HepG2 (cell line): ENCODE results near the gene PRM3. TPM values are rescaled to one million over a fixed set of nuclear protein-coding genes. Genes with fewer than 3 reads are reported as not detected.
A peak's percentile ranks its signal among the peaks of the same experiment; 100 is the strongest.

Experiments used
- ATAD3A ChIP-seq: sonication (generic); formaldehyde crosslinking; IDR thresholded peaks from 2 replicates; pipeline ENCODE4 v1.4.0; 2020; ENCODE audit warnings: missing genetic modification reagents
- HES4 ChIP-seq: sonication (generic); formaldehyde crosslinking; IDR thresholded peaks from 2 replicates; pipeline ENCODE4 v1.9.0; 2021; ENCODE audit warnings: mild to moderate bottlenecking, missing genetic modification reagents, borderline replicate concordance
- HIVEP1 ChIP-seq: sonication (generic); formaldehyde crosslinking; IDR thresholded peaks from 2 replicates; pipeline ENCODE4 v1.4.0; 2020; ENCODE audit warnings: mild to moderate bottlenecking, missing genetic modification reagents
- HOXA3 ChIP-seq: sonication (generic); formaldehyde crosslinking; IDR thresholded peaks from 2 replicates; pipeline ENCODE4 v1.5.0; 2020; ENCODE audit warnings: missing genetic modification reagents
- KMT2B ChIP-seq: IDR thresholded peaks from 2 replicates; pipeline ENCODE4 v1.6.1; 2016; ENCODE audit warnings: missing genetic modification reagents, missing compliant biosample characterization
- NFATC3 ChIP-seq: sonication (generic); formaldehyde crosslinking; IDR thresholded peaks from 2 replicates; pipeline ENCODE4 v1.5.1; 2020; ENCODE audit warnings: mild to moderate bottlenecking, missing genetic modification reagents
- SYNCRIP ChIP-seq: fragments of 200-400 bp; formaldehyde crosslinking; IDR thresholded peaks from 2 replicates; pipeline ENCODE4 v1.6.1; 2018; ENCODE audit warnings: mild to moderate bottlenecking, low read depth, low read length; ENCODE audit not compliant: insufficient read depth
- ZNF333 ChIP-seq: sonication (generic); formaldehyde crosslinking; IDR thresholded peaks from 2 replicates; pipeline ENCODE4 v1.4.0; 2020; ENCODE audit warnings: mild to moderate bottlenecking, missing genetic modification reagents, borderline replicate concordance
- ZNF350 ChIP-seq: sonication (generic); formaldehyde crosslinking; IDR thresholded peaks from 2 replicates; pipeline ENCODE4 v1.4.0; 2020; ENCODE audit warnings: mild to moderate bottlenecking, low read depth, missing genetic modification reagents, borderline replicate concordance
- ZNF563 ChIP-seq: sonication (generic); formaldehyde crosslinking; IDR thresholded peaks from 2 replicates; pipeline ENCODE4 v1.8.0; 2022; ENCODE audit warnings: mild to moderate bottlenecking, moderate library complexity, missing genetic modification reagents
- ZNF709 ChIP-seq: sonication (generic); formaldehyde crosslinking; IDR thresholded peaks from 2 replicates; pipeline ENCODE4 v1.5.0; 2020; ENCODE audit warnings: mild to moderate bottlenecking, missing genetic modification reagents
- ZNF792 ChIP-seq: IDR thresholded peaks from 2 replicates; pipeline ENCODE4 v1.6.1; 2016
- polyA plus RNA-seq, 8 experiments: library from polyadenylated mRNA; depleted of rRNA in 3 of 8; stranded (reverse) in 7 of 8; unstranded in 1 of 8; fragments of >200 nt; fragmentation: Illumina TruSeq in 4 of 8; extraction: Trizol in 4 of 8; gene quantifications; 2 replicates each; pipeline versions ENCODE4 v1.2.1 to v1.2.3, GENCODE V29; 2011 to 2016; ENCODE audit warnings: low read depth in 4 of 8, missing spikeins in 1 of 8, mixed read lengths in 1 of 8; ENCODE audit not compliant: insufficient read depth in 1 of 8
- total RNA-seq, 5 experiments: library from RNA; depleted of rRNA; stranded (reverse); fragments of >200 nt; fragmentation: Illumina TruSeq; extraction: Trizol; gene quantifications; 2 replicates each; pipeline ENCODE4 v1.2.3, GENCODE V29; 2016; ENCODE audit warnings: low read depth in 1 of 5
- TF ChIP-seq, protein P1 (sequence below): sonication (generic); formaldehyde crosslinking; IDR thresholded peaks from 2 replicates; pipeline ENCODE4 v1.4.0; 2020; ENCODE audit warnings: mild to moderate bottlenecking, missing genetic modification reagents
- TF ChIP-seq, protein P2 (sequence below): sonication (generic); formaldehyde crosslinking; IDR thresholded peaks from 2 replicates; pipeline ENCODE4 v1.4.0; 2020; ENCODE audit warnings: missing genetic modification reagents
- TF ChIP-seq, protein P3 (sequence below): sonication (generic); formaldehyde crosslinking; IDR thresholded peaks from 2 replicates; pipeline ENCODE4 v1.5.1; 2020; ENCODE audit warnings: mild to moderate bottlenecking, missing genetic modification reagents, borderline replicate concordance
- TF ChIP-seq, protein P4 (sequence below): sonication (generic); formaldehyde crosslinking; IDR thresholded peaks from 2 replicates; pipeline ENCODE4 v1.9.0; 2021; ENCODE audit warnings: missing genetic modification reagents, mild to moderate bottlenecking, borderline replicate concordance

Gene PRM3
- total and polyA plus RNA-seq, 2 of the 13 experiments (the other 11 are each of a cell fraction or from before 2014, with no cell fraction given) = not detected

DNA sequence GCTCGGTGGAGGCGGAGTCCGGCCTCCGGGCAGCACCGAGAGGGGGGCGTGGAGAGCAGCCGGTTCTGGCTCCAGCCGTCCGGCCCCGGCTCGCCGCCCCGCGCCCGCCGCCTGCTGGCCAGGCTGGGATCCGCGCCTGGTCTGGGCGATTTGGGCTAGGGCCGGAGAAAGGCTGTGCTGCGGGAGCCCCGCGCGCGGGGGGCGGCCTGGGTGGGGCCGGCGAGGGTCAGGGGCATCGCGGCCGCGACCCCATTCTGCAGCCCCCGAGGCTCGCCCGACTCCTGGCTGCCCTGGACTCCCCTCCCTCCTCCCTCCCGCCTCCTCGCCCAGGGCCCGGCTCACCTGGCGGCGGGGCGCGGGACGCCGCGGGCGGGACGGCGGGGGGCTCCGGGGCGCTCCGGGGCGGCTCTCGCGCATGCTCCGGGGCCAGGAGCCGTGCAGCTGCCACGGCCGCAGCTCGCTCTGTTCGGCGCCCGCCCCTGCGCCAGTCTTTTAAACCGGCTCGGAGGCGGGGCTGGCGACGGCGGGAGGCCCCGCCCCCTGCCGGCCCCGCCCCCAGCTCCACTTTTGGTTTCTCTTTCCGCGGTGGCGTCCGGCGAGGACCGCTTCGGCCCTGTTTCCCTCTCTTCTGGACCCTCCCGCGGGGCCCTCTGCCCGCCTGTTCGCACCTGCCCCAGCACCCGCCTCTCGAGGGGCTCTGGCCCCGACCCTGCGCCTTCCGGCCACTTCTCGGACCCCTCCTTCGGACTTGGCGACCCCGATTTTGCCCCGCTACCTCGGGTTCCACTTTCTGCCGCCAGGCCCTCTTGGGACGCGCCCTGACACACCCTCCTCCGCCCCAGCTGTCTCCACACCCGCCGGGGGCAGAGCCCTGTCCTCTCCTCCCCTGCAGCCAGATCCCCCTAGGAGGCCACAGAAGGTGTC is 17.4 kb downstream of the PRM3 start, which contains the start of gene SOCS1 (continued):
- TF ChIP-seq ZNF333 (CRISPR knock-in tag) (no peak; the same call in 1 of the 2 replicates), ZNF709 (peak; percentile 68; the same call in 1 of the 2 replicates), KMT2B (CRISPR knock-in tag) (peak; percentile 86), ATAD3A (CRISPR knock-in tag) (no peak), HES4 (CRISPR knock-in tag) (peak; percentile 85), ZNF563 (CRISPR knock-in tag) (peak; percentile 58), NFATC3 (CRISPR knock-in tag) (no peak; the same call in 1 of the 2 replicates), HOXA3 (peak; percentile 71), HIVEP1 (CRISPR knock-in tag) (peak; percentile 57; the same call in 1 of the 2 replicates), ZNF792 (CRISPR knock-in tag) (peak; percentile 89), SYNCRIP (no peak), ZNF350 (CRISPR knock-in tag) (peak; percentile 36; the same call in 1 of the 2 replicates)
- TF ChIP-seq, protein P1, sequence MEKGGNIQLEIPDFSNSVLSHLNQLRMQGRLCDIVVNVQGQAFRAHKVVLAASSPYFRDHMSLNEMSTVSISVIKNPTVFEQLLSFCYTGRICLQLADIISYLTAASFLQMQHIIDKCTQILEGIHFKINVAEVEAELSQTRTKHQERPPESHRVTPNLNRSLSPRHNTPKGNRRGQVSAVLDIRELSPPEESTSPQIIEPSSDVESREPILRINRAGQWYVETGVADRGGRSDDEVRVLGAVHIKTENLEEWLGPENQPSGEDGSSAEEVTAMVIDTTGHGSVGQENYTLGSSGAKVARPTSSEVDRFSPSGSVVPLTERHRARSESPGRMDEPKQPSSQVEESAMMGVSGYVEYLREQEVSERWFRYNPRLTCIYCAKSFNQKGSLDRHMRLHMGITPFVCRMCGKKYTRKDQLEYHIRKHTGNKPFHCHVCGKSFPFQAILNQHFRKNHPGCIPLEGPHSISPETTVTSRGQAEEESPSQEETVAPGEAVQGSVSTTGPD = 0 out of 2 replicates have a peak, but pooled peaks have one; percentile 66
- TF ChIP-seq, protein P2, sequence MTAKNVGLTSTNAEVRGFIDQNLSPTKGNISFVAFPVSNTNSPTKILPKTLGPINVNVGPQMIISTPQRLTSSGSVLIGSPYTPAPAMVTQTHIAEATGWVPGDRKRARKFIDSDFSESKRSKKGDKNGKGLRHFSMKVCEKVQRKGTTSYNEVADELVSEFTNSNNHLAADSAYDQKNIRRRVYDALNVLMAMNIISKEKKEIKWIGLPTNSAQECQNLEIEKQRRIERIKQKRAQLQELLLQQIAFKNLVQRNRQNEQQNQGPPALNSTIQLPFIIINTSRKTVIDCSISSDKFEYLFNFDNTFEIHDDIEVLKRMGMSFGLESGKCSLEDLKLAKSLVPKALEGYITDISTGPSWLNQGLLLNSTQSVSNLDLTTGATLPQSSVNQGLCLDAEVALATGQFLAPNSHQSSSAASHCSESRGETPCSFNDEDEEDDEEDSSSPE = peak; percentile 72; the same call in 1 of the 2 replicates
- TF ChIP-seq, protein P3, sequence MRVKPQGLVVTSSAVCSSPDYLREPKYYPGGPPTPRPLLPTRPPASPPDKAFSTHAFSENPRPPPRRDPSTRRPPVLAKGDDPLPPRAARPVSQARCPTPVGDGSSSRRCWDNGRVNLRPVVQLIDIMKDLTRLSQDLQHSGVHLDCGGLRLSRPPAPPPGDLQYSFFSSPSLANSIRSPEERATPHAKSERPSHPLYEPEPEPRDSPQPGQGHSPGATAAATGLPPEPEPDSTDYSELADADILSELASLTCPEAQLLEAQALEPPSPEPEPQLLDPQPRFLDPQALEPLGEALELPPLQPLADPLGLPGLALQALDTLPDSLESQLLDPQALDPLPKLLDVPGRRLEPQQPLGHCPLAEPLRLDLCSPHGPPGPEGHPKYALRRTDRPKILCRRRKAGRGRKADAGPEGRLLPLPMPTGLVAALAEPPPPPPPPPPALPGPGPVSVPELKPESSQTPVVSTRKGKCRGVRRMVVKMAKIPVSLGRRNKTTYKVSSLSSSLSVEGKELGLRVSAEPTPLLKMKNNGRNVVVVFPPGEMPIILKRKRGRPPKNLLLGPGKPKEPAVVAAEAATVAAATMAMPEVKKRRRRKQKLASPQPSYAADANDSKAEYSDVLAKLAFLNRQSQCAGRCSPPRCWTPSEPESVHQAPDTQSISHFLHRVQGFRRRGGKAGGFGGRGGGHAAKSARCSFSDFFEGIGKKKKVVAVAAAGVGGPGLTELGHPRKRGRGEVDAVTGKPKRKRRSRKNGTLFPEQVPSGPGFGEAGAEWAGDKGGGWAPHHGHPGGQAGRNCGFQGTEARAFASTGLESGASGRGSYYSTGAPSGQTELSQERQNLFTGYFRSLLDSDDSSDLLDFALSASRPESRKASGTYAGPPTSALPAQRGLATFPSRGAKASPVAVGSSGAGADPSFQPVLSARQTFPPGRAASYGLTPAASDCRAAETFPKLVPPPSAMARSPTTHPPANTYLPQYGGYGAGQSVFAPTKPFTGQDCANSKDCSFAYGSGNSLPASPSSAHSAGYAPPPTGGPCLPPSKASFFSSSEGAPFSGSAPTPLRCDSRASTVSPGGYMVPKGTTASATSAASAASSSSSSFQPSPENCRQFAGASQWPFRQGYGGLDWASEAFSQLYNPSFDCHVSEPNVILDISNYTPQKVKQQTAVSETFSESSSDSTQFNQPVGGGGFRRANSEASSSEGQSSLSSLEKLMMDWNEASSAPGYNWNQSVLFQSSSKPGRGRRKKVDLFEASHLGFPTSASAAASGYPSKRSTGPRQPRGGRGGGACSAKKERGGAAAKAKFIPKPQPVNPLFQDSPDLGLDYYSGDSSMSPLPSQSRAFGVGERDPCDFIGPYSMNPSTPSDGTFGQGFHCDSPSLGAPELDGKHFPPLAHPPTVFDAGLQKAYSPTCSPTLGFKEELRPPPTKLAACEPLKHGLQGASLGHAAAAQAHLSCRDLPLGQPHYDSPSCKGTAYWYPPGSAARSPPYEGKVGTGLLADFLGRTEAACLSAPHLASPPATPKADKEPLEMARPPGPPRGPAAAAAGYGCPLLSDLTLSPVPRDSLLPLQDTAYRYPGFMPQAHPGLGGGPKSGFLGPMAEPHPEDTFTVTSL (CRISPR knock-in tag) = peak; percentile 33; the same call in 1 of the 2 replicates
- TF ChIP-seq, protein P4, sequence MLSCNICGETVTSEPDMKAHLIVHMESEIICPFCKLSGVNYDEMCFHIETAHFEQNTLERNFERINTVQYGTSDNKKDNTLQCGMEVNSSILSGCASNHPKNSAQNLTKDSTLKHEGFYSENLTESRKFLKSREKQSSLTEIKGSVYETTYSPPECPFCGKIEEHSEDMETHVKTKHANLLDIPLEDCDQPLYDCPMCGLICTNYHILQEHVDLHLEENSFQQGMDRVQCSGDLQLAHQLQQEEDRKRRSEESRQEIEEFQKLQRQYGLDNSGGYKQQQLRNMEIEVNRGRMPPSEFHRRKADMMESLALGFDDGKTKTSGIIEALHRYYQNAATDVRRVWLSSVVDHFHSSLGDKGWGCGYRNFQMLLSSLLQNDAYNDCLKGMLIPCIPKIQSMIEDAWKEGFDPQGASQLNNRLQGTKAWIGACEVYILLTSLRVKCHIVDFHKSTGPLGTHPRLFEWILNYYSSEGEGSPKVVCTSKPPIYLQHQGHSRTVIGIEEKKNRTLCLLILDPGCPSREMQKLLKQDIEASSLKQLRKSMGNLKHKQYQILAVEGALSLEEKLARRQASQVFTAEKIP (CRISPR knock-in tag) = no peak
